Transverse colon (tissue), 4 donors: Measurements from ENCODE around the gene OR10A3.
A peak's percentile ranks its signal among the peaks of the same experiment; 100 is the strongest.

Experiments used
- EP300 ChIP-seq: sonication (generic); formaldehyde crosslinking; IDR thresholded peaks from one replicate; pipeline ENCODE4 v1.6.1; 2017; ENCODE audit warnings: antibody characterized with exemption, low read depth
- POLR2A ChIP-seq: fragments of 450-650 bp; IDR thresholded peaks from one replicate; pipeline ENCODE4 v1.6.1; 2016; ENCODE audit warnings: antibody characterized with exemption, mild to moderate bottlenecking, moderate library complexity
- POLR2AphosphoS5 ChIP-seq, 3 donors: sonication (generic); formaldehyde crosslinking; IDR thresholded peaks; one replicate each; pipeline ENCODE4 v1.6.1; 2016; ENCODE audit warnings: antibody characterized with exemption in 3 of 3
- TF ChIP-seq, protein P1 (sequence below), 5 experiments: fragments of 200-600 bp in 3 of 5; fragments of 450-650 bp in 2 of 5; sonication (generic) in 3 of 5; IDR thresholded peaks; 1 replicate in 2 of 5; 2 replicates in 3 of 5; pipeline ENCODE4 v1.5.1; 2016 to 2017; ENCODE audit warnings: antibody characterized with exemption in 5 of 5, inconsistent platforms in 3 of 5, mild to moderate bottlenecking in 2 of 5, moderate library complexity in 1 of 5

DNA sequence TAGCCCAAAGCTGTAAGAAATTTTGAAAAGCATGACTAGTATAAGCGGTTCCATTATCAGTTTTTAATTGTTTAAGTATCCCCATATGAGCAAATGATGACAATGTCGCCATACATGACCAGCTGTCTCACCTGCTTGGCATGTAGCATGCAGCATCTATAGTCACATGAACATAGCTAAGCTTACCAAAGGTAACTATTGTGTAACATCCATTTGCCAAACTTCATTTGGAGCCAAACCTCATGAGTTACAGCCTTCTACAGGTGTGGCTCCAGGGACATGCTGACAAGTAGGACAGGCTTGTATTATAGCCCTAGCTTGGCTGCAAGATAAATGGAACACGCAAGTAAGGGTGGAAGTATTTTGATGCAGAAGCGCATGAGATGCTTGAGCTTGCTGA is 40.8 kb downstream of the OR10A3 start:
- TF ChIP-seq, protein P1, sequence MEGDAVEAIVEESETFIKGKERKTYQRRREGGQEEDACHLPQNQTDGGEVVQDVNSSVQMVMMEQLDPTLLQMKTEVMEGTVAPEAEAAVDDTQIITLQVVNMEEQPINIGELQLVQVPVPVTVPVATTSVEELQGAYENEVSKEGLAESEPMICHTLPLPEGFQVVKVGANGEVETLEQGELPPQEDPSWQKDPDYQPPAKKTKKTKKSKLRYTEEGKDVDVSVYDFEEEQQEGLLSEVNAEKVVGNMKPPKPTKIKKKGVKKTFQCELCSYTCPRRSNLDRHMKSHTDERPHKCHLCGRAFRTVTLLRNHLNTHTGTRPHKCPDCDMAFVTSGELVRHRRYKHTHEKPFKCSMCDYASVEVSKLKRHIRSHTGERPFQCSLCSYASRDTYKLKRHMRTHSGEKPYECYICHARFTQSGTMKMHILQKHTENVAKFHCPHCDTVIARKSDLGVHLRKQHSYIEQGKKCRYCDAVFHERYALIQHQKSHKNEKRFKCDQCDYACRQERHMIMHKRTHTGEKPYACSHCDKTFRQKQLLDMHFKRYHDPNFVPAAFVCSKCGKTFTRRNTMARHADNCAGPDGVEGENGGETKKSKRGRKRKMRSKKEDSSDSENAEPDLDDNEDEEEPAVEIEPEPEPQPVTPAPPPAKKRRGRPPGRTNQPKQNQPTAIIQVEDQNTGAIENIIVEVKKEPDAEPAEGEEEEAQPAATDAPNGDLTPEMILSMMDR (IDR thresholded peaks at IDR 0.05), result no peak
- TF ChIP-seq POLR2A, result no peak
- peak in 1 of 3 donors; percentile 26 for TF ChIP-seq POLR2AphosphoS5 (IDR thresholded peaks at IDR 0.05)
- no peak for TF ChIP-seq EP300
